ENCODE measurements around the gene REPS2. TPM values are rescaled to one million over a fixed set of nuclear protein-coding genes. Genes with fewer than 3 reads are reported as not detected.

The REPS2 gene
- total RNA-seq, 2 experiments from 2014 or later = 0.41 to 4.0 TPM

GRCh38 chrX:16985286-16985685, 38.8 kb downstream of the REPS2 start:
- no peak for DNase-seq (ENCODE audit: low spot score)
- H3K4me1 ChIP-seq (ENCODE audit: insufficient read depth, low read length, poor library complexity, severe bottlenecking) = no peaks in the 10 kb centered on the region
- H3K9me3 ChIP-seq (ENCODE audit: low read length) = no peaks in the 10 kb centered on the region
- H3K4me2 ChIP-seq (ENCODE audit: low read length) = no peak overlapping the region
- intact Hi-C loops (cut with micrococcal nuclease; ENCODE audit: unreplicated experiment) = no loop called here
- H3K4me3 ChIP-seq (ENCODE audit: low read depth, low read length, poor library complexity, severe bottlenecking) = no peak overlapping the region
- H2AFZ ChIP-seq (ENCODE audit: low read length) = no peak overlapping the region
- ChIA-PET CTCF (ENCODE audit: unreplicated experiment) (no interaction called here), POLR2A (interaction anchor here (0.7 kb wide), 1 partner anchor 1473 kb away, joined by 5 read pairs; no protein-coding TSS in a partner anchor)
- H3K9me2 ChIP-seq (ENCODE audit: insufficient read depth, low read length) = no peaks in the 10 kb centered on the region
- TF ChIP-seq EZH2phosphoT487 (IDR thresholded peaks at IDR 0.05; ENCODE audit: borderline replicate concordance, low read depth, low read length) (no peak), CTCF (conservative IDR thresholded peaks at IDR 0.05; ENCODE audit: low read length) (no peak)
- H3K27ac ChIP-seq (ENCODE audit: low read depth, low read length, poor library complexity, severe bottlenecking) = no peak overlapping the region
- no peaks in the 10 kb centered on the region for H4K20me1 ChIP-seq (ENCODE audit: insufficient read depth, low read length)
- H3K79me2 ChIP-seq (ENCODE audit: insufficient read depth, low read depth, low read length) = no peaks in the 10 kb centered on the region
- BruUV-seq (replicated peaks) = no TSS peak
- H3K36me3 ChIP-seq (ENCODE audit: insufficient read depth, low read length) = no peaks in the 10 kb centered on the region

GRCh38 chrX:16986169-16986568, 39.7 kb downstream of the REPS2 start:
- POLR2A ChIA-PET = no interaction called here
- Histone ChIP-seq H4K20me1 (ENCODE audit: insufficient read depth, low read length) (no peaks in the 10 kb centered on the region), H3K4me1 (ENCODE audit: insufficient read depth, low read length, poor library complexity, severe bottlenecking) (no peaks in the 10 kb centered on the region), H3K27ac (ENCODE audit: low read depth, low read length, poor library complexity, severe bottlenecking) (no peak overlapping the region), H2AFZ (ENCODE audit: low read length) (no peak overlapping the region), H3K36me3 (ENCODE audit: insufficient read depth, low read length) (no peaks in the 10 kb centered on the region), H3K79me2 (ENCODE audit: insufficient read depth, low read depth, low read length) (no peaks in the 10 kb centered on the region), H3K9me3 (ENCODE audit: low read length) (no peaks in the 10 kb centered on the region), H3K9me2 (ENCODE audit: insufficient read depth, low read length) (no peaks in the 10 kb centered on the region), H3K4me3 (ENCODE audit: low read depth, low read length, poor library complexity, severe bottlenecking) (no peak overlapping the region), H3K4me2 (ENCODE audit: low read length) (no peak overlapping the region)
- no peak for DNase-seq (ENCODE audit: low spot score)
- CTCF ChIA-PET (ENCODE audit: unreplicated experiment) = no interaction called here
- TF ChIP-seq EZH2phosphoT487 (IDR thresholded peaks at IDR 0.05; ENCODE audit: borderline replicate concordance, low read depth, low read length) (no peak), CTCF (conservative IDR thresholded peaks at IDR 0.05; ENCODE audit: low read length) (no peak)
- no TSS peak for BruUV-seq (replicated peaks)
- intact Hi-C loops (cut with micrococcal nuclease; ENCODE audit: unreplicated experiment) = no loop called here

GRCh38 chrX:16989750-16990149, 43.3 kb downstream of the REPS2 start:
- BruUV-seq (replicated peaks) = no TSS peak
- Histone ChIP-seq H2AFZ (ENCODE audit: low read length) (no peak overlapping the region), H3K79me2 (ENCODE audit: insufficient read depth, low read depth, low read length) (no peaks in the 10 kb centered on the region), H3K4me1 (ENCODE audit: insufficient read depth, low read length, poor library complexity, severe bottlenecking) (no peaks in the 10 kb centered on the region), H3K9me2 (ENCODE audit: insufficient read depth, low read length) (no peaks in the 10 kb centered on the region), H3K4me2 (ENCODE audit: low read length) (no peak overlapping the region), H4K20me1 (ENCODE audit: insufficient read depth, low read length) (no peaks in the 10 kb centered on the region), H3K27ac (ENCODE audit: low read depth, low read length, poor library complexity, severe bottlenecking) (no peak overlapping the region), H3K4me3 (ENCODE audit: low read depth, low read length, poor library complexity, severe bottlenecking) (no peak overlapping the region), H3K36me3 (ENCODE audit: insufficient read depth, low read length) (no peaks in the 10 kb centered on the region), H3K9me3 (ENCODE audit: low read length) (no peaks in the 10 kb centered on the region)
- ChIA-PET CTCF (ENCODE audit: unreplicated experiment) (no interaction called here), POLR2A (no interaction called here)
- DNase-seq (ENCODE audit: low spot score) = no peak
- TF ChIP-seq CTCF (conservative IDR thresholded peaks at IDR 0.05; ENCODE audit: low read length) (no peak), EZH2phosphoT487 (IDR thresholded peaks at IDR 0.05; ENCODE audit: borderline replicate concordance, low read depth, low read length) (no peak)
- intact Hi-C loops (cut with micrococcal nuclease; ENCODE audit: unreplicated experiment) = no loop called here
